ENCODE results near the gene SLCO3A1.
"Not testable (repeated sequence)": the region's sequence is repeated elsewhere in the genome, so short reads cannot be mapped to it uniquely, and the experiment has no call there.

SLCO3A1 gene

GRCh38 chr15:92167451-92167850, 313.9 kb downstream of the SLCO3A1 start:
- DNase-seq, result no peak

GRCh38 chr15:92168066-92168683, 314.7 kb downstream of the SLCO3A1 start:
- no peak for DNase-seq

- DNase-seq, result no peak
Observed at GRCh38 chr15:92170897-92171296, 317.4 kb downstream of the SLCO3A1 start.

GRCh38 chr15:92178911-92179310, 325.4 kb downstream of the SLCO3A1 start:
- no peak for DNase-seq

GRCh38 chr15:92184142-92184541, 330.6 kb downstream of the SLCO3A1 start:
- no peak for DNase-seq

- no peak for DNase-seq
Observed at GRCh38 chr15:92184679-92185230, 331.2 kb downstream of the SLCO3A1 start.

- DNase-seq, result no peak
Observed at GRCh38 chr15:92187975-92188374, 334.5 kb downstream of the SLCO3A1 start.

GRCh38 chr15:92189166-92189565, 335.7 kb downstream of the SLCO3A1 start:
- no peak for DNase-seq

GRCh38 chr15:92195241-92195640, 341.7 kb downstream of the SLCO3A1 start:
- no peak for DNase-seq

GRCh38 chr15:92196342-92196741, 342.8 kb downstream of the SLCO3A1 start:
- DNase-seq, result no peak

GRCh38 chr15:92197746-92198145, 344.2 kb downstream of the SLCO3A1 start:
- no peak for DNase-seq

- no peak for DNase-seq
Observed at GRCh38 chr15:92200891-92201290, 347.4 kb downstream of the SLCO3A1 start.

GRCh38 chr15:92205255-92205739, 351.8 kb downstream of the SLCO3A1 start:
- DNase-seq, result no peak

GRCh38 chr15:92207601-92208000, 354.1 kb downstream of the SLCO3A1 start:
- not testable (repeated sequence) for DNase-seq
